GM21447 (cell line): ENCODE results near the gene MYO5B.
"Not testable (repeated sequence)": the region's sequence is repeated elsewhere in the genome, so short reads cannot be mapped to it uniquely, and the experiment has no call there.

Source experiments
- ATAC-seq: cut with Tn5 transposase; IDR thresholded peaks from one replicate; pipeline ENCODE4 v1.9.1; 2021; ENCODE audit not compliant: unreplicated experiment

MYO5B gene

GRCh38 chr18:49811151-49811938, 383.6 kb downstream of the MYO5B start:
- ATAC-seq: no peak

GRCh38 chr18:49808553-49809191, 386.3 kb downstream of the MYO5B start:
- not testable (repeated sequence) for ATAC-seq

GRCh38 chr18:49804096-49804495, 390.9 kb downstream of the MYO5B start:
- ATAC-seq: no peak

GRCh38 chr18:49802623-49803022, 392.3 kb downstream of the MYO5B start:
- no peak for ATAC-seq

DNA sequence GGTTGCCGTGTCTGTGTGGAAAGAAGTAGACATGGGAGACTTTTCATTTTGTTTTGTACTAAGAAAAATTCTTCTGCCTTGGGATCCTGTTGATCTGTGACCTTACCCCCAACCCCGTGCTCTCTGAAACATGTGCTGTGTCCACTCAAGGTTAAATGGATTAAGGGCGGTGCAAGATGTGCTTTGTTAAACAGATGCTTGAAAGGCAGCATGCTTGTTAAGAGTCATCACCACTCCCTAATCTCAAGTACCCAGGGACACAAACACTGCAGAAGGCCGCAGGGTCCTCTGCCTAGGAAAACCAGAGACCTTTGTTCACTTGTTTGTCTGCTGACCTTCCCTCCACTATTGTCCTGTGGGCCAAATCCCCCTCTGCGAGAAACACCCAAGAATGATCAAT, 394.5 kb downstream of the MYO5B start:
- not testable (repeated sequence) for ATAC-seq

DNA sequence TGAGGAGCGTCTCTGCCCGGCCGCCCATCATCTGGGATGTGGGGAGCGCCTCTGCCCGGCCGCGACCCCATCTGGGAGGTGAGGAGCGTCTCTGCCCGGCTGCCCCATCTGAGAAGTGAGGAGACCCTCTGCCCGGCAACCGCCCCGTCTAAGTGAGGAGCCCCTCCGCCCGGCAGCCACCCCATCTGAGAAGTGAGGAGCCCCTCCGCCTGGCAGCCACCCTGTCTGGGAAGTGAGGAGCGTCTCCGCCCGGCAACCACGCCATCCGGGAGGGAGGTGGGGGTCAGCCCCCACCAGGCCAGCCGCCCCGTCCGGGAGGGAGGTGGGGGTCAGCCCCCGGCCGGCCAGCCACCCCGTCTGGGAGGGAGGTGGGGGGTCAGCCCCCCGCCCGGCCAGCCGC, 395.1 kb downstream of the MYO5B start:
- ATAC-seq: not testable (repeated sequence)

- ATAC-seq: no peak
These were observed 396.9 kb downstream of the MYO5B start for GRCh38 chr18:49798001-49798400.

DNA sequence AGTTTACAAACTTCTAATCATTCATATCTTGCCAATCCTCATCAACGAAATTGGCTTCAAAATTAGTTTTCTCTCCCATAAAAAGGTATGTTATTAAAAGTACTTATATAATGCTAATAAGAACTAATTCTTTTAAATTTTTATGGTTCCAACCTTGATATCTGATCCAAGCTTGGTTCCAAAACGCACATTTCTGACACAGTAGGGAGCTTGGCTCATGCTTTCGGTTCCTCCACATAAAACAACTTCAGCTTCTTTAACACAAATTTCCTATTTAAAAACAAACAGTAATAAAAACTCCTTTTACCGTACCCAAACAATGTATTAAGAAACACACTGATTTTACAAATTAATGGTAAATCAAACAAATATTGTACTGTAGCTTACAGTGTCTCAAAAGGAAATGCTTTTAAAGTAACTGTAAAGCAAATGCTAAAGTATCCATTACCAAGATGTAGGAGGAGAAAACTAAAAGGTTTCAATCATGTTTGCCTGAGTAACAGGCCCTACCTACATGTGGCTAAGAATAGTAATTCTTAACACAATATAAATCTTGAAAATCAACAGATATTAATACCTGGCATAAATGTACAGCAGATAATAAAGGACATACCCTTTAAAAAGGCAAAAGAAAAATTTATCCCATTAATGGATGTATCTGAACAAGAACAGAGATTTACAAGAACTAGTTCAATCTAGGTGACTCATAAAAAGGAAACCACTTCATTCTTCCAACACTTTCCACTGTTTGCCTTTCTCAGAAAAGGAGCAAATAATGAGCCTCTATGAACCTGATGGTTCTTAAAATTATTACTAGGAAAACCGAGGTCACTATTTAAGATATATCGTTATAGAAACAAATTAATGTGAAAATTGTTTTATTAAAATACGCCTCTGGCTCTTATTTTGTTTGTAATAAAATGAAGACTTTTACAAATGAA, 399.1 kb downstream of the MYO5B start:
- no peak for ATAC-seq

- ATAC-seq: no peak
These were observed 400.2 kb downstream of the MYO5B start for GRCh38 chr18:49794743-49795142.

GRCh38 chr18:49789560-49790134, 405.3 kb downstream of the MYO5B start:
- not testable (repeated sequence) for ATAC-seq

DNA sequence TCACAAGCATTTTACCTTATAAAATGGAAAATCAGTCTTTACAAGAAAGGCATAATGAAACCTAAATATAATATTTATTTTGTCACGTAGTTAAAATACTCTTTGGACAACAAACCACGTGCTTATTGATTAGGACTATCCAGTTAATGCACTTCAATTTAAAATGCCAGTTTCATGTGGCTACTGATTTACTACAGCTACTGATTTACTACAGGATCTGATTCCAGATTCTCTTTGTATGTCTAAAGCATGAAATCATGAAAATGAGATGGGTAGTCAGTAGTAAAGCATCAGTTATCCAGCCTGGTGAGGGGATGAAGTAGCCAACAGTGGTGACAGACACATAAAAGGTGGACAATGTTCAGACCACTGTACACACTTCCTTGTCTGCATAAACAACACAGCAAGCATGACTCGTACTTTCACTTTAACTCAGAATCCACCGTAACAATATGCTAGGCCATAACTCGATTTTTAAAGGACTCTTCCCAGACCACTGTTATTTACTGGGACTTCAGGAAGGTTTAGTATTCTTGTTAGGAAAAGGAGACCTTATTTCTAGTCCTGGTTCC, 406.5 kb downstream of the MYO5B start:
- peak; percentile 91 for ATAC-seq

GRCh38 chr18:49786019-49786720, 408.8 kb downstream of the MYO5B start:
- ATAC-seq: no peak

DNA sequence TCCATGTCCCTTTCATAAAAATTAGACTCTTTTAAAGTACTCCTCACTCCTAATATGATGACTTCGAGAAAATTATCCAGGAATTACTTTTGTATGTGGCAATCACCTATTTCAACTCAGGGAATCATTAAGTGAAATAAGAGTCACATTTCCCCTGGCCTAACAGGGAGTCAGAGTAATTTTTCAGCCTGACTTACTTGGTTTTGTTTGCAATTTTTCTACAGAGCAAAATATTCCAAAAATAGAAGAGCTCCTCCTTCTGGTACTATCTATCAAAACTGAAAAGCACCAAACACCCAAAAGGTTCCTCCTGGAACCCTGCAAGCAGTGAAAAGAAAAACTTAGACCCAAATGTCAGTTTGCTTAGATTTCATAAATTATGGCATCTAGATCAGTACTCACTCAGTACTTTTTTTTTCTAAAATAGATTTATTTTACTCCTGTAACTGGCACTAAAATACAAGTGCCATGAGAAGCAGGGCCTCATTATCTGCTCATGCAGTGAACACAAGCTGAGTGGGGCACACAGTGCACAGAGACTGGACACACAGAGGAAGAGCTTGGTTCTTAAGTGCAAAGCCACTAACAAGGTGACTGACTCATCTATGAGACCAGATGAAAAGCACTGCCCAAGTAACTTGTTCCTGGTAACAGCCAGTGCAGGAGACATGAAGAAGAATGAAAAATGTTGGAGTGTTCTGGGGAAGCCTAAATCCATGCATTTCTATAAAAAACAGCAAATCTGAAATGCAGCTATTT, 410.3 kb downstream of the MYO5B start:
- no peak for ATAC-seq

- ATAC-seq: not testable (repeated sequence)
These were observed 411.3 kb downstream of the MYO5B start for GRCh38 chr18:49783631-49784030.

DNA sequence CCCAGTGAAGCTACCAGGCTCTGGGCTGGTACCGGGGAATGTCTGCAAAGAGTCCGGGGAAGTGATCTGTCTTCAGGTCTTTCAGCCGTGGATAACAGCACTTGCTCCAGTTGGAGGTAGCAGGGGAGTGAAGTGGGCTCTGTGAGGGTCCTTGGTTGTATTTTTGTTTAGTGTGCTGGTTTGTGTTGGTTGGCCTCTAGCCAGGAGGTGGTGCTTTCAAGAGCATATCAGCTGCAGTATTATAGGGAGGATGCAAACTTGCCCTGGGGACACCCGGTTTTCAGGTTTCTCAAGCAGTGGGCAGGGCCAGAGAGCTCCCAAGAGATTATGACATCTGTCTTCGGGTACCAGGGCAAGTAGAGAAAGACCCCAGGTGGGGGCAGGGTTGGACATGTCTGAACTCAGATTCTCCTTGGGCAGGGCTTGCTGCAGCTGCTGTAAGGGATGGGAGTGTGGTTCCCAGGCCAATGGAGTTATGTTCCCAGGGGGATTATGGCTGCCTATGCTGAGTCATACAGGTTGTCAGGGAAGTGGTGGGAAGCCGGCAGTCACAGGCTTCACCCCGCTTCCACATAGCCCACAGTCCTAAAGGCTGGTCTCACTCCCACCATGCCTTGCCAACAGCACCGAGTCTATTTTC, 416.0 kb downstream of the MYO5B start:
- ATAC-seq: no peak
